Measurements from ENCODE around the gene PRKAB2.
A peak's percentile ranks its signal among the peaks of the same experiment; 100 is the strongest.
"Not testable (repeated sequence)": the region's sequence is repeated elsewhere in the genome, so short reads cannot be mapped to it uniquely, and the experiment has no call there.

The PRKAB2 gene

GRCh38 chr1:147172168-147173016 lies at the start of gene PRKAB2:
Gene PRKAB2 (minus strand): TSS chr1:147172470. CDS start chr1:147172144, 326 bp downstream.
- peak; percentile 86 for DNase-seq (ENCODE audit: extremely low spot score, insufficient read length, low read depth)
- peak; percentile 81 for FAIRE-seq

- DNase-seq (ENCODE audit: extremely low spot score, insufficient read length, low read depth) = no peak
- no peak for FAIRE-seq
Measured at GRCh38 chr1:147218606-147219005, 46.3 kb upstream of the PRKAB2 start.

GRCh38 chr1:147217141-147217540 lies 44.9 kb upstream of the PRKAB2 start:
- FAIRE-seq (no peak), DNase-seq (ENCODE audit: extremely low spot score, insufficient read length, low read depth) (no peak)

- FAIRE-seq (no peak), DNase-seq (ENCODE audit: extremely low spot score, insufficient read length, low read depth) (no peak)
Measured at GRCh38 chr1:147216124-147216523, 43.9 kb upstream of the PRKAB2 start.

GRCh38 chr1:147215540-147215916 lies 43.3 kb upstream of the PRKAB2 start:
- FAIRE-seq = no peak
- no peak for DNase-seq (ENCODE audit: extremely low spot score, insufficient read length, low read depth)

GRCh38 chr1:147214842-147215539 lies 42.7 kb upstream of the PRKAB2 start:
- FAIRE-seq = peak; percentile 12

GRCh38 chr1:147214325-147214724 lies 42.1 kb upstream of the PRKAB2 start:
- FAIRE-seq = no peak
- DNase-seq (ENCODE audit: extremely low spot score, insufficient read length, low read depth) = no peak

More at GRCh38 chr1:147214842-147215539, 42.7 kb upstream of the PRKAB2 start:
- no peak for DNase-seq (ENCODE audit: extremely low spot score, insufficient read length, low read depth)

GRCh38 chr1:147213271-147213670 lies 41.0 kb upstream of the PRKAB2 start:
- FAIRE-seq = no peak
- DNase-seq (ENCODE audit: extremely low spot score, insufficient read length, low read depth) = no peak

- FAIRE-seq (no peak), DNase-seq (ENCODE audit: extremely low spot score, insufficient read length, low read depth) (no peak)
Measured at GRCh38 chr1:147211577-147211976, 39.3 kb upstream of the PRKAB2 start.

- FAIRE-seq (no peak), DNase-seq (ENCODE audit: extremely low spot score, insufficient read length, low read depth) (no peak)
Measured at GRCh38 chr1:147210987-147211386, 38.7 kb upstream of the PRKAB2 start.

GRCh38 chr1:147209825-147210821 lies 37.9 kb upstream of the PRKAB2 start:
- no peak for DNase-seq (ENCODE audit: extremely low spot score, insufficient read length, low read depth)
- FAIRE-seq = no peak

GRCh38 chr1:147208619-147209018 lies 36.3 kb upstream of the PRKAB2 start:
- DNase-seq (ENCODE audit: extremely low spot score, insufficient read length, low read depth) (no peak), FAIRE-seq (no peak)

GRCh38 chr1:147207192-147207591 lies 34.9 kb upstream of the PRKAB2 start:
- FAIRE-seq (no peak), DNase-seq (ENCODE audit: extremely low spot score, insufficient read length, low read depth) (no peak)

GRCh38 chr1:147204080-147204479 lies 31.8 kb upstream of the PRKAB2 start:
- DNase-seq (ENCODE audit: extremely low spot score, insufficient read length, low read depth) (no peak), FAIRE-seq (peak; percentile 12)

- no peak for DNase-seq (ENCODE audit: extremely low spot score, insufficient read length, low read depth)
- no peak for FAIRE-seq
Measured at GRCh38 chr1:147202576-147202975, 30.3 kb upstream of the PRKAB2 start.

GRCh38 chr1:147201786-147202185 lies 29.5 kb upstream of the PRKAB2 start:
- DNase-seq (ENCODE audit: extremely low spot score, insufficient read length, low read depth) (no peak), FAIRE-seq (no peak)

GRCh38 chr1:147201276-147201675 lies 29.0 kb upstream of the PRKAB2 start:
- DNase-seq (ENCODE audit: extremely low spot score, insufficient read length, low read depth) (no peak), FAIRE-seq (no peak)

GRCh38 chr1:147197324-147197723 lies 25.1 kb upstream of the PRKAB2 start:
- FAIRE-seq; DNase-seq (ENCODE audit: extremely low spot score, insufficient read length, low read depth): not testable (repeated sequence)

GRCh38 chr1:147189514-147189913 lies 17.2 kb upstream of the PRKAB2 start:
- DNase-seq (ENCODE audit: extremely low spot score, insufficient read length, low read depth) (no peak), FAIRE-seq (no peak)

- FAIRE-seq (no peak), DNase-seq (ENCODE audit: extremely low spot score, insufficient read length, low read depth) (no peak)
Measured at GRCh38 chr1:147185432-147185831, 13.2 kb upstream of the PRKAB2 start.

Data from GM18507 (cell line).